Keratinocyte (primary cell): ENCODE measurements around the gene ISM2.

Experiments used
- EZH2 ChIP-seq: IDR thresholded peaks from one replicate; pipeline ENCODE4 v1.6.1; 2012; ENCODE audit warnings: inconsistent platforms, mild to moderate bottlenecking, low read length, moderate library complexity
- TF ChIP-seq, protein P1 (sequence below), 3 experiments: IDR thresholded peaks in 1 of 3; conservative IDR thresholded peaks in 1 of 3; optimal IDR thresholded peaks in 1 of 3; 2 replicates in 2 of 3; 3 replicates in 1 of 3; pipeline versions ENCODE3 to v1.5.1; 2011; ENCODE audit warnings: low read length in 3 of 3, mild to moderate bottlenecking in 3 of 3, moderate library complexity in 2 of 3, control low read depth in 1 of 3, inconsistent platforms in 1 of 3; ENCODE audit not compliant: insufficient read depth in 2 of 3; ENCODE audit errors: extremely low read depth in 1 of 3

DNA sequence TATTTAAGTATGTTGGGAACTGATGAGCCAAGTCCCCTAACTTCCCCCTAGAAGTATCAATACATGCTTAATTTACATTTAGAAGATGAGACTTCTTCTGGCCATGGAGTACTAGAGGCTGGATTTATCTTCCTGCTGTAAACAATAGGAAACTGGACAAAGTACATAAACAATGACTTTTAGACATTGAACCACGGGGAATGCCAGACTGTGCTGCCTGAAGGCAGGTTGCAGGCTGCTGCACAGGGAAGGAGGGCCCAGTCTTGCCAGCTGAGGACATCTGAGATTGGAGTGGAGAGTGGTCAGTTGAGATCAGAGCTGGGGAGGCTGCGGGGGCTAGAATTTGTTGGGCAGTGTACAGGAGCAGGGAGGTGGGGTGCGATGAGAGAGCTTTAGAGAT, 24.5 kb upstream of the ISM2 start:
- TF ChIP-seq, protein P1, sequence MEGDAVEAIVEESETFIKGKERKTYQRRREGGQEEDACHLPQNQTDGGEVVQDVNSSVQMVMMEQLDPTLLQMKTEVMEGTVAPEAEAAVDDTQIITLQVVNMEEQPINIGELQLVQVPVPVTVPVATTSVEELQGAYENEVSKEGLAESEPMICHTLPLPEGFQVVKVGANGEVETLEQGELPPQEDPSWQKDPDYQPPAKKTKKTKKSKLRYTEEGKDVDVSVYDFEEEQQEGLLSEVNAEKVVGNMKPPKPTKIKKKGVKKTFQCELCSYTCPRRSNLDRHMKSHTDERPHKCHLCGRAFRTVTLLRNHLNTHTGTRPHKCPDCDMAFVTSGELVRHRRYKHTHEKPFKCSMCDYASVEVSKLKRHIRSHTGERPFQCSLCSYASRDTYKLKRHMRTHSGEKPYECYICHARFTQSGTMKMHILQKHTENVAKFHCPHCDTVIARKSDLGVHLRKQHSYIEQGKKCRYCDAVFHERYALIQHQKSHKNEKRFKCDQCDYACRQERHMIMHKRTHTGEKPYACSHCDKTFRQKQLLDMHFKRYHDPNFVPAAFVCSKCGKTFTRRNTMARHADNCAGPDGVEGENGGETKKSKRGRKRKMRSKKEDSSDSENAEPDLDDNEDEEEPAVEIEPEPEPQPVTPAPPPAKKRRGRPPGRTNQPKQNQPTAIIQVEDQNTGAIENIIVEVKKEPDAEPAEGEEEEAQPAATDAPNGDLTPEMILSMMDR (optimal IDR thresholded peaks at IDR 0.05 in 1 of 3, IDR thresholded peaks at IDR 0.05 in 1 of 3, conservative IDR thresholded peaks at IDR 0.05 in 1 of 3; ENCODE audit: extremely low read depth in 1 of 3, insufficient read depth in 2 of 3, low read length in 3 of 3), result no peak
- TF ChIP-seq EZH2, result no peak
